WI38 (cell line): Measurements from ENCODE around the gene DDR2.

Experiments
- H3K4me3 ChIP-seq: 2 replicates; pipeline ENCODE4 v1.5.1; 2011; ENCODE audit warnings: low read depth, mild to moderate bottlenecking, control low read depth, low read length
- TF ChIP-seq, protein P1 (sequence below): IDR thresholded peaks from 2 replicates; pipeline ENCODE4 v1.5.1; 2012; ENCODE audit warnings: low read depth, mild to moderate bottlenecking, control low read depth, low read length

The DDR2 gene

DNA sequence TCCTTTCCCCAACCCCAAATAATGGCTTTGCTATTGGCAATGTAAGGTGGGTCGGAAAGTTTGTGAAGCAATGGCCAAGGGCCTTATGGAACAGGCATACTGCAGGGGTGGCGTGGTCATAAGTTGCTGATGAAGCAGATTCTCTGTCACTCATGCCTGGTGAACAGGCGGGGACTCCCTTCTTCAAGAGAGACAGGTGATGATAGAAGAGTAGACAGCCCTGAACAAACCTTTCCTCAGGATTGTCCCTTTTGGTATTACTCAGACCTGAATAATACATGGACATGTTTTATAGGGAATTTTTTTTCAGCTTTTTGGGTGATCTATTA is 12.7 kb downstream of the DDR2 start:
- TF ChIP-seq, protein P1, sequence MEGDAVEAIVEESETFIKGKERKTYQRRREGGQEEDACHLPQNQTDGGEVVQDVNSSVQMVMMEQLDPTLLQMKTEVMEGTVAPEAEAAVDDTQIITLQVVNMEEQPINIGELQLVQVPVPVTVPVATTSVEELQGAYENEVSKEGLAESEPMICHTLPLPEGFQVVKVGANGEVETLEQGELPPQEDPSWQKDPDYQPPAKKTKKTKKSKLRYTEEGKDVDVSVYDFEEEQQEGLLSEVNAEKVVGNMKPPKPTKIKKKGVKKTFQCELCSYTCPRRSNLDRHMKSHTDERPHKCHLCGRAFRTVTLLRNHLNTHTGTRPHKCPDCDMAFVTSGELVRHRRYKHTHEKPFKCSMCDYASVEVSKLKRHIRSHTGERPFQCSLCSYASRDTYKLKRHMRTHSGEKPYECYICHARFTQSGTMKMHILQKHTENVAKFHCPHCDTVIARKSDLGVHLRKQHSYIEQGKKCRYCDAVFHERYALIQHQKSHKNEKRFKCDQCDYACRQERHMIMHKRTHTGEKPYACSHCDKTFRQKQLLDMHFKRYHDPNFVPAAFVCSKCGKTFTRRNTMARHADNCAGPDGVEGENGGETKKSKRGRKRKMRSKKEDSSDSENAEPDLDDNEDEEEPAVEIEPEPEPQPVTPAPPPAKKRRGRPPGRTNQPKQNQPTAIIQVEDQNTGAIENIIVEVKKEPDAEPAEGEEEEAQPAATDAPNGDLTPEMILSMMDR: no peak
- H3K4me3 ChIP-seq: no peak overlapping the region

DNA sequence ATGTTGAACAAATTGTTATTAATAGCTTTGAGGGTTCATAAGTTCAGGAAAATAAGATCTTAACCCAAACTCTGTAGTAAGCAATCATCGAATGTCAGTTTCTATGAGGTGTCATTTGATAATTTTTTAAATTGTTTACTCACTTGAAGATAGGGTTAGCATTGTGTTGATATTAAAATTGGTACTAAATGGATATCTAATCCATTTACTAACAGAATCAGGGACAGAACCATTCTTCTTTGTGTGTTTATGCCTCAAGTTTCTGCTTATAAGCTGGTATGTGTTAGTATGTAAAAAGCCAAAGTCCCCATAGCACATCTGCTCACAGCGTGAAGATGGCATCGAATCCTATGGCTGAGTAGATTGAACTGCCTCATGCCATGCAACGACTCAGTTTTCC is 13.4 kb downstream of the DDR2 start:
- no peak overlapping the region for H3K4me3 ChIP-seq
- TF ChIP-seq, protein P1: no peak

DNA sequence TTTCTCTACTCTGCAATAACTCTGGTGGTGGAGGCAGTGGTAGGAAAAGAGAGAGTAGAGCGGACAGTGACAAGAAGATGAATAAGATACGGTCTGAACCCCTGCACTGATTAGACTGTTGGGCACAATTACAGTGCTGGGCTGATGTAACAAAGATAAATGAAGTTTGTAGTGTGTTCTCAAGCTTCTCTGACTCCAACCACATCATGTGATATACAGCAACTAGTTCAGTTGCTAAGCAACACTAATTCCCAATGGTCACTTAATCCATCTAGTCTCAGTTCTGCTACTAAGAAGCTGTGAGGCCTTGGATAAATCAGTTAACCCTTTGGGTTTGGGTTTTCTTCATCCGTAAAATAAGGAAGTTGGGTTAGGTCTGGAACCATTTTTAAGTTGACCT is 17.3 kb downstream of the DDR2 start:
- H3K4me3 ChIP-seq: no peak overlapping the region
- TF ChIP-seq, protein P1: no peak

DNA sequence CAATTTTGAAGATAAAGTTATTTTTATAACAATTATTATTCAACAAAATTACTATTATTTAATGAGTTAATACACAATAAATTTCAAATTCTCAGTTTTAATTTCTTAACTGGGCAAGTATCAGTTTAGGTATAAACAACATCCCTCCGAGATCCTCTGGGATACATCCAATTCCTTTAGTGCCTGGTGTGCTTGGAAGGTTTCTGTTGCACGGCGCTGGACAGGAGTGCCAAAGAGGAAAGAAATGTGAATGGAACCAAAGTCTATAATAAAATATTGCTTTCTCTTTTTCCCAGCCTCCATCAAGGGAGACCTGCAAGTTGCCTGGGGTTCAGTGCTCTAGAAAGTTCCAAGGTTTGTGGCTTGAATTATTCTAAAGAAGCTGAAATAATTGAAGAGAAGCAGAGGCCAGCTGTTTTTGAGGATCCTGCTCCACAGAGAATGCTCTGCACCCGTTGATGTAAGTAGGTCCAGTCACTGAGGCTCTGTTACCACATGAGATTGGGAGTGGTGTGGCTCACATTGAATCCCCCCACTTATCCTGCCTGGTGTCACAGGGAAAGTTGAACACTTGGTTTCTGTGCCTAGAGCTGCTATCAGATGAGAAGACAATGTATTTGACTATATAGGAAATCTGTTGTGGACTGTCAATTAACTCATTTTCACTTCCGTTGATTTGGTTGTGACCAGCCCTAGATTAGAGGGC is 22.8 kb downstream of the DDR2 start:
- TF ChIP-seq, protein P1: no peak
- no peak overlapping the region for H3K4me3 ChIP-seq

DNA sequence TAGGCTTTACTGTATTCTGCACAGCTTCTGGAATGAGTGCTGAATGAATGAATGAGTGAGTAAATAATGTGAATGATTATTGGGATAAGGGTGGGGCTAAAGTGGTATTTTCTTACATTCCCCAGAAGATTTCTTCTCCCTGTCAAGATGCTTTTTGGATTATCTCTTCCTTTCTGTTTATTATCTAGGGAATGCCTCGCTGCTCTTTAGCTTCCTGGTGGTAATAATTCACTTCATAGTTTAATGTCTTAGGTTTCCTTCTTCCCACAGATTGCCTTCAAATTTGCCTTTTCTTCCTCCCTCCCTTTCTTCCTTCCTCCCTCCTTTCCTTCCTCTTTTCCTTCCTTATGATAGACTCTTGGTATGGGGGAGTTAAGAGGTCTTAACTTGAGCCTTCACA is 24.0 kb downstream of the DDR2 start:
- TF ChIP-seq, protein P1: no peak
- H3K4me3 ChIP-seq: no peak overlapping the region

DNA sequence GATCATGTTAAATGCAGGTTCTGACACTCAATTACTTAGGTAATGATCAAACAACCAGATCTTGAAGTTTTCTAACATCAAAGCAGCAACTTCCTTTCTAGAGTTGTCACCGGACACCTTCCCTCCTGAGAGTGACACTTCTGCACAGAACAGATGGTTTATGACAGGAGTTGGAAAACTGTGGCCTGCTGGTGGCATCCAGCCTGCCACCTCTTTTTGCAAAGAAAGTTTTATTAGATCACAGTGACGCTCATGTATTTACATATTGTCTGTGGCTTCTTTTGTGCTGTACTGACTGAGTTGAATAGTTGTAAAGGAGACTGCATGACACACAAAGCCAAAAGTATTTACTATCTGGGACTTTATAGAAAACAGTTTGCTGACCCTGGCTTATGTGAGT is 28.3 kb downstream of the DDR2 start:
- TF ChIP-seq, protein P1: no peak
- no peak overlapping the region for H3K4me3 ChIP-seq

DNA sequence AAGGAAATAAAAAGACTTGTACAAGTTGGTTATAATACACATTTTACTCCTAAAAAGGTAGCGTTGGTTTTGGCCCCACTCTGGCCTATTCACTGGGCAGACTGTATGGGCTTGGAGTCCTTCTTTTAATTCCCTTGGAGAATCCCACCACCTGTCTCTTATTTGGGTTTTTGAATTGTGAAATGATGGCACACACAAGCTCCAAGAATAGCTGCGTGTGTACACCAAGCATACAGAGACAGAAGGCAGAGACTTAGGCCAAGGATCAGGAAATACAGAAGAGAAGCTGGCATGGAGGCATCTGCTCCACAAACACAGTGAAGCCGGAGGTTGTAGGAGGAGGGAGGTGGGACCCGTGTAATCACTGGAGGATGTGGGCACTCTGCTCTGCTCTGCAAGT is 29.1 kb downstream of the DDR2 start:
- H3K4me3 ChIP-seq: no peak overlapping the region
- TF ChIP-seq, protein P1: no peak
